HG02943 (cell line): ENCODE results near the gene COG6.

ENCODE experiments used
- ATAC-seq: cut with Tn5 transposase; IDR thresholded peaks from one replicate; pipeline ENCODE4 v1.9.1; 2021; ENCODE audit warnings: mild to moderate bottlenecking, low read depth, moderate library complexity; ENCODE audit not compliant: unreplicated experiment

Gene COG6

GRCh38 chr13:39766464-39767158, 111.1 kb downstream of the COG6 start:
- no peak for ATAC-seq

GRCh38 chr13:39767791-39768517, 112.5 kb downstream of the COG6 start:
- no peak for ATAC-seq

- ATAC-seq = no peak
These were observed 113.5 kb downstream of the COG6 start for GRCh38 chr13:39768962-39769361.

GRCh38 chr13:39770221-39771090, 115.0 kb downstream of the COG6 start:
- ATAC-seq = no peak

GRCh38 chr13:39773833-39774232, 118.4 kb downstream of the COG6 start:
- ATAC-seq = no peak

- ATAC-seq = no peak
These were observed 121.0 kb downstream of the COG6 start for GRCh38 chr13:39776439-39776838.

- no peak for ATAC-seq
These were observed 121.6 kb downstream of the COG6 start for GRCh38 chr13:39777021-39777420.

- ATAC-seq = no peak
These were observed 122.1 kb downstream of the COG6 start for GRCh38 chr13:39777527-39778061.

- no peak for ATAC-seq
These were observed 124.1 kb downstream of the COG6 start for GRCh38 chr13:39779337-39780265.

- ATAC-seq = no peak
These were observed 125.2 kb downstream of the COG6 start for GRCh38 chr13:39780711-39781110.

- no peak for ATAC-seq
These were observed 125.9 kb downstream of the COG6 start for GRCh38 chr13:39781381-39781780.

GRCh38 chr13:39783051-39783450, 127.6 kb downstream of the COG6 start:
- ATAC-seq = no peak

GRCh38 chr13:39784347-39784746, 128.9 kb downstream of the COG6 start:
- ATAC-seq = no peak

- ATAC-seq = no peak
These were observed 130.6 kb downstream of the COG6 start for GRCh38 chr13:39786091-39786490.

- ATAC-seq = no peak
These were observed 131.6 kb downstream of the COG6 start for GRCh38 chr13:39787086-39787487.

- ATAC-seq = no peak
These were observed 132.6 kb downstream of the COG6 start for GRCh38 chr13:39788102-39788501.

- ATAC-seq = no peak
These were observed 134.0 kb downstream of the COG6 start for GRCh38 chr13:39789451-39789850.
